B cell (primary cell): ENCODE results near the gene GNA15. TPM values are rescaled to one million over a fixed set of nuclear protein-coding genes. Genes with fewer than 3 reads are reported as not detected.

Source experiments
- ATAC-seq: fragments of 200-7000 bp; cut with Tn5 transposase; one replicate; pipeline ENCODE4 v1.10.0; 2021; ENCODE audit warnings: low read depth, mild to moderate bottlenecking, moderate number of reproducible peaks, moderate library complexity
- CTCF ChIA-PET: fragments of 350-600 bp; sonication (Branson Sonifier 250); formaldehyde crosslinking; loops from one replicate; lab custom pipeline; 2021; ENCODE audit warnings: antibody characterized with exemption, inconsistent platforms; lab: Charles Lee
- POLR2A ChIA-PET: fragments of 350-600 bp; sonication (Branson Sonifier 250); formaldehyde crosslinking; loops from one replicate; lab custom pipeline; 2021; ENCODE audit warnings: antibody characterized with exemption; lab: Charles Lee
- DNase-seq: peaks from one replicate; pipeline ENCODE4 v3.0.0; 2013
- H2AFZ ChIP-seq: 2 replicates; pipeline ENCODE4 v1.6.1; 2012; ENCODE audit warnings: mild to moderate bottlenecking, low read depth, low read length; ENCODE audit not compliant: insufficient read depth, poor library complexity, severe bottlenecking
- H3K27ac ChIP-seq, 2 donors: 1 replicate in 1 of 2; 2 replicates in 1 of 2; pipeline ENCODE4 v1.5.1; 2012 to 2013; ENCODE audit warnings: low read length in 2 of 2, mild to moderate bottlenecking in 2 of 2, moderate library complexity in 1 of 2
- H3K27me3 ChIP-seq, 4 experiments: fragments of 200-600 bp in 1 of 4; sonication (generic) in 1 of 4; replicated peaks in 1 of 4; 1 replicate in 2 of 4; 2 replicates in 2 of 4; pipeline versions ENCODE4 v1.6.1 to v1.7.0; 2013 to 2016; ENCODE audit warnings: low read length in 3 of 4, mild to moderate bottlenecking in 2 of 4, mixed read lengths in 1 of 4, moderate library complexity in 1 of 4; ENCODE audit not compliant: insufficient read depth in 4 of 4, control insufficient read depth in 3 of 4; ENCODE audit errors: control extremely low read depth in 1 of 4
- H3K36me3 ChIP-seq, 2 experiments: replicated peaks in 1 of 2; 1 replicate in 1 of 2; 2 replicates in 1 of 2; pipeline versions ENCODE4 v1.6.1 to v1.7.1; 2013; ENCODE audit warnings: low read length in 1 of 2; ENCODE audit not compliant: insufficient read depth in 2 of 2, control insufficient read depth in 1 of 2; ENCODE audit errors: control extremely low read depth in 1 of 2, extremely low read depth in 1 of 2
- H3K4me1 ChIP-seq, 2 donors: fragments of 200-600 bp in 1 of 2; sonication (generic) in 1 of 2; 1 replicate in 1 of 2; 2 replicates in 1 of 2; pipeline versions ENCODE4 v1.5.1 to v1.6.1; 2013 to 2017; ENCODE audit warnings: low read length in 2 of 2; ENCODE audit not compliant: control insufficient read depth in 2 of 2, insufficient read depth in 2 of 2
- H3K4me2 ChIP-seq: replicated peaks from 2 replicates; pipeline ENCODE3; 2012; ENCODE audit warnings: mild to moderate bottlenecking, low read depth, low read length; ENCODE audit not compliant: poor library complexity, severe bottlenecking
- H3K4me3 ChIP-seq, 5 experiments: fragments of 200-600 bp in 1 of 5; sonication (generic) in 1 of 5; 1 replicate in 3 of 5; 2 replicates in 2 of 5; pipeline versions ENCODE4 v1.5.1 to v1.7.0; 2011 to 2016; ENCODE audit warnings: low read length in 4 of 5, mild to moderate bottlenecking in 4 of 5, low read depth in 2 of 5, control low read depth in 1 of 5, moderate library complexity in 1 of 5; ENCODE audit not compliant: insufficient read depth in 1 of 5; ENCODE audit errors: control extremely low read depth in 1 of 5, extremely low read depth in 1 of 5
- H3K79me2 ChIP-seq: fragments of 200-600 bp; sonication (generic); one replicate; pipeline ENCODE4 v1.6.0; 2016; ENCODE audit warnings: low read length; ENCODE audit not compliant: control insufficient read depth, insufficient read depth
- H3K9ac ChIP-seq: fragments of 200-600 bp; sonication (generic); 2 replicates; pipeline ENCODE4 v1.6.1; 2017; ENCODE audit warnings: mild to moderate bottlenecking, low read length, moderate library complexity
- H3K9me3 ChIP-seq, 3 donors: one replicate each; pipeline versions ENCODE4 v1.6.1 to v1.7.1; 2013; ENCODE audit warnings: low read length in 2 of 3; ENCODE audit not compliant: control insufficient read depth in 2 of 3, insufficient read depth in 1 of 3; ENCODE audit errors: control extremely low read depth in 1 of 3
- H4K20me1 ChIP-seq: 2 replicates; pipeline ENCODE4 v1.6.0; 2012; ENCODE audit warnings: mild to moderate bottlenecking, low read length; ENCODE audit not compliant: insufficient read depth, control insufficient read depth, poor library complexity, severe bottlenecking
- H3K27ac Mint-ChIP-seq: one replicate; pipeline ENCODE4 v1.8.0; 2021; ENCODE audit warnings: mixed read lengths
- H3K27me3 Mint-ChIP-seq: one replicate; pipeline ENCODE4 v1.8.0; 2021; ENCODE audit warnings: mixed read lengths
- H3K4me1 Mint-ChIP-seq: one replicate; pipeline ENCODE4 v1.8.0; 2021; ENCODE audit warnings: mixed read lengths
- H3K4me3 Mint-ChIP-seq: one replicate; pipeline ENCODE4 v1.8.0; 2021; ENCODE audit warnings: mixed read lengths
- H3K9me3 Mint-ChIP-seq: one replicate; pipeline ENCODE4 v1.8.0; 2022; ENCODE audit warnings: mixed read lengths; ENCODE audit not compliant: insufficient read depth
- EZH2 ChIP-seq: IDR thresholded peaks from 2 replicates; pipeline ENCODE4 v1.6.1; 2012; ENCODE audit warnings: borderline replicate concordance, low read depth, mild to moderate bottlenecking, moderate library complexity, low read length; ENCODE audit not compliant: insufficient read depth, poor library complexity, severe bottlenecking
- WGBS: methylation state at CpG from one replicate; pipeline ENCODE4 v1.1.5; 2013; ENCODE audit warnings: missing lambda C conversion rate; ENCODE audit not compliant: insufficient coverage; 5-methylcytosine and 5-hydroxymethylcytosine counted together
- intact Hi-C: fragments of 100-400 bp; cut with micrococcal nuclease; formaldehyde crosslinking; loops from one replicate; pipeline ENCODE4 v1.10.0; 2022
- polyA plus RNA-seq: library from polyadenylated mRNA; depleted of rRNA; stranded (reverse); fragments of >200 nt; gene quantifications from 2 replicates; pipeline ENCODE4 v1.2.3, GENCODE V29; 2012
- total RNA-seq, 2 donors: library from RNA; stranded (reverse); fragments of 120-200 nt in 1 of 2; gene quantifications; 1 replicate in 1 of 2; 2 replicates in 1 of 2; pipeline versions ENCODE4 v1.2.3 to v1.2.4, GENCODE V29; 2013 to 2022
- TF ChIP-seq, protein P1 (sequence below): fragments of 200-600 bp; IDR thresholded peaks from one replicate; pipeline ENCODE4 v1.8.0; 2022; ENCODE audit warnings: antibody characterized with exemption, mild to moderate bottlenecking

The GNA15 gene
- total and polyA plus RNA-seq, 2 donors (not counting 1 experiment from before 2014, with no cell fraction given), result 0.37 to 0.52 TPM

DNA sequence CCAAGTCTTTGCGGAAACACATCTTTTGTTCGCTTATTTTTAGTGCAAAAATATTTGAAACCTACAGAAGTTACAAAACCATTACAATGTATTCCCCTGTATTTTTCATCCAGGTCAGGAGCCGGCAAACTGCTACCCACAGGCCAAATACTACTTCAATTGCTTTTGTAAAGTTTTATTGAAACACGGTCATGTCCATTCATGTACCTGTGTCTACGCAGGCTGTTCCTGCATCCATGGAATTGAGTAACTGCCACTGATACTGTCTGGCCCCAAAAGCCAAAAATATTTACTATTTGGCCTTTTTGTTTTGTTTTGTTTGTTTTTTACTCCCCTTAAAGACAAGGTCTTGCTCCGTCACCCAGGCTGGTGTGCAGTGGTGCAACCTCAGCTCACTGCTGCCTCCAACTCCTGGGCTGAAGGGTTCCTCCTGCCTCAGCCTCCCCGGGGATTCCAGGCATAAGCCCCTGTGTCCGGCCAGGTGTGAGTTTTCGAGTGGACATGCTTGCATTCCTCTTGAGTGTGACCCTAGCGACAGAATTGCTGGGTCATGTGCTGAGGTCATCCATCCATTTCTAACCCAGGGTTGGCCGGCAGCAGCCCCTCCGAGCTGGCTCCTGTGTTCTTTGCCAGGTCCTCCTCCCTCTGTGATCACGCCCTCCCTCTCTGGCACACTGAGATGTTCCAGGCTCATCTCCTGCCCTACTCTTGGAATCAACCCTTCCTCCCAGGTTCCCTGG is 31.9 kb downstream of the GNA15 start:
- H3K4me3 ChIP-seq, result no peak overlapping the region
- H3K9ac ChIP-seq, result no peak overlapping the region
- H3K4me2 ChIP-seq, result no peak overlapping the region
- no peak overlapping the region for H2AFZ ChIP-seq
- intact Hi-C loops, result loop anchor here (10.0 kb wide), 1 partner anchor 93 kb away; no protein-coding TSS in a partner anchor
- Mint-ChIP-seq H3K9me3 (no peaks in the 10 kb centered on the region), H3K27ac (peak overlapping the region; percentile 41), H3K4me1 (peaks cover 45% of the 10 kb centered on the region), H3K27me3 (no peaks in the 10 kb centered on the region), H3K4me3 (no peak overlapping the region)
- H4K20me1 ChIP-seq, result no peaks in the 10 kb centered on the region
- TF ChIP-seq, protein P1, sequence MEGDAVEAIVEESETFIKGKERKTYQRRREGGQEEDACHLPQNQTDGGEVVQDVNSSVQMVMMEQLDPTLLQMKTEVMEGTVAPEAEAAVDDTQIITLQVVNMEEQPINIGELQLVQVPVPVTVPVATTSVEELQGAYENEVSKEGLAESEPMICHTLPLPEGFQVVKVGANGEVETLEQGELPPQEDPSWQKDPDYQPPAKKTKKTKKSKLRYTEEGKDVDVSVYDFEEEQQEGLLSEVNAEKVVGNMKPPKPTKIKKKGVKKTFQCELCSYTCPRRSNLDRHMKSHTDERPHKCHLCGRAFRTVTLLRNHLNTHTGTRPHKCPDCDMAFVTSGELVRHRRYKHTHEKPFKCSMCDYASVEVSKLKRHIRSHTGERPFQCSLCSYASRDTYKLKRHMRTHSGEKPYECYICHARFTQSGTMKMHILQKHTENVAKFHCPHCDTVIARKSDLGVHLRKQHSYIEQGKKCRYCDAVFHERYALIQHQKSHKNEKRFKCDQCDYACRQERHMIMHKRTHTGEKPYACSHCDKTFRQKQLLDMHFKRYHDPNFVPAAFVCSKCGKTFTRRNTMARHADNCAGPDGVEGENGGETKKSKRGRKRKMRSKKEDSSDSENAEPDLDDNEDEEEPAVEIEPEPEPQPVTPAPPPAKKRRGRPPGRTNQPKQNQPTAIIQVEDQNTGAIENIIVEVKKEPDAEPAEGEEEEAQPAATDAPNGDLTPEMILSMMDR, result no peak
- TF ChIP-seq EZH2, result no peak
- DNase-seq (no peak), ATAC-seq (no peak)
- POLR2A ChIA-PET, result no interaction called here
- H3K27me3 ChIP-seq, result no peaks in the 10 kb centered on the region
- peaks cover 0 to 37% (median 10%) of the 10 kb centered on the region in 3 donors for H3K9me3 ChIP-seq
- CTCF ChIA-PET, result no interaction called here
- no peaks in the 10 kb centered on the region for H3K79me2 ChIP-seq
- H3K27ac ChIP-seq, result no peak overlapping the region
- H3K36me3 ChIP-seq, result no peaks in the 10 kb centered on the region
- H3K4me1 ChIP-seq, result peaks cover 35 to 64% of the 10 kb centered on the region in 2 donors
- 92% methylated on average over 9 of the region's 13 CpGs for WGBS
